ENCODE data around the gene DUS4L.

The DUS4L gene

GRCh38 chr7:107579554-107579884 is 15.7 kb downstream of the DUS4L start:
- FAIRE-seq, result no peak
- TF ChIP-seq POU2F2 (IDR thresholded peaks at IDR 0.05; ENCODE audit: low read depth, low read length), result no peak
- TF ChIP-seq SPI1 (IDR thresholded peaks at IDR 0.05; ENCODE audit: low read depth, low read length), result no peak
- no peak for TF ChIP-seq POLR2A (IDR thresholded peaks at IDR 0.05; ENCODE audit: low read depth, low read length)
- no peak for TF ChIP-seq POLR2AphosphoS5 (IDR thresholded peaks at IDR 0.05; ENCODE audit: low read depth, low read length)
- TF ChIP-seq TAF1 (IDR thresholded peaks at IDR 0.05; ENCODE audit: low read depth, low read length), result no peak
- TF ChIP-seq PAX5 (IDR thresholded peaks at IDR 0.05; ENCODE audit: insufficient read depth, low read length, severe bottlenecking), result no peak
- no peak for DNase-seq (ENCODE audit: insufficient read length, low spot score)

DNA sequence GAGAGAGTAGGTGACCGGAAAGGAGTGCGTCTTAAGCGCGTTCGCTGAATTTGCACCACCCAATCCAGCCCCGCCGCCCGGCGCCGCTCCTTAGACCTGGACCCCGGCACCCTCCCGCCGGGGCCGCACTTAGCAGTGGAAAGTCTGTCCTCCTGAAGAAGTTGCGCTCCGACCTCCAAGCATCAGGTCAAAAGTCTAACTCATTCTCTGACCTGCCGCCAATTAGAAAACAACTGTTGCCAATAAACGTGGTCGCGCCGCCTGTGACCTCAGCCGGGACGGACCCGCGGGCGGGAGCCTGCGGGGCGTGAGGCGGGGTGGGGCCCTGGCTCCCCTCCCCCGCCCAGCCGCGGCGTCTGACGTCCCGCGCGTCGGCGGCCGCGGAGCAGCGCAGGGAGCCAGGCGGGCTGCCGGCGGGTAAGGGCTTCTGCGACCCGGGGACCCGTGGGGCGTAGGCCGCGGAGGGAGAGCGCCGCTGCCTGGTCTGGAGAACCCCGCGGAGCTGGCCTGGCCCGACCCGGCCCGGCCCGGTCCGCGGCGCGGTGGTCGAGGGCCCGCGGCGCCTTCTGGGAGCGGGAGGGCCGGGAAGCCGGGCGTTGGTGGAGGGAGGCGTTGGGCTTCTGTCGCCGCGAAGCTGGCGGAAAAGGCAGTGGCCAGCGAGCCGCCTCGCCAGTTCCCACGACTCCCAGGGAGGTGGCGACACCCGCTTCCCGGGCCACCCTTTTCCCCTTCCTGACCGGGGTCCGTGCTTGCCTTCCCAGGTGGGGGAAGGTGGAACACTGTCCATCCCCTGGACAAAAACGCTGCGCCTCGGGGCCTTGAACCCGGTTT is 16.3 kb downstream of the DUS4L start, which contains the start of gene BCAP29:
TSS of gene BCAP29 (plus strand) at position 362 of the 831 bp plus-strand sequence. CDS start 527 bp downstream, outside the sequence.
- DNase-seq (ENCODE audit: insufficient read length, low spot score) (peak; percentile 74), FAIRE-seq (peak; percentile 90)
- TF ChIP-seq PAX5 (IDR thresholded peaks at IDR 0.05; ENCODE audit: insufficient read depth, low read length, severe bottlenecking), result no peak
- TF ChIP-seq POLR2AphosphoS5 (IDR thresholded peaks at IDR 0.05; ENCODE audit: low read depth, low read length), result peak; percentile 56; the same call in 1 of the 2 replicates
- TF ChIP-seq POLR2A (IDR thresholded peaks at IDR 0.05; ENCODE audit: low read depth, low read length), result peak; percentile 63; the same call in 1 of the 2 replicates

GRCh38 chr7:107580716-107581383 is 17.1 kb downstream of the DUS4L start:
- TF ChIP-seq TAF1 (IDR thresholded peaks at IDR 0.05; ENCODE audit: low read depth, low read length) (no peak), POU2F2 (IDR thresholded peaks at IDR 0.05; ENCODE audit: low read depth, low read length) (no peak), POLR2A (IDR thresholded peaks at IDR 0.05; ENCODE audit: low read depth, low read length) (no peak), SPI1 (IDR thresholded peaks at IDR 0.05; ENCODE audit: low read depth, low read length) (no peak), PAX5 (IDR thresholded peaks at IDR 0.05; ENCODE audit: insufficient read depth, low read length, severe bottlenecking) (no peak), POLR2AphosphoS5 (IDR thresholded peaks at IDR 0.05; ENCODE audit: low read depth, low read length) (no peak)
- FAIRE-seq (no peak), DNase-seq (ENCODE audit: insufficient read length, low spot score) (no peak)

DNA sequence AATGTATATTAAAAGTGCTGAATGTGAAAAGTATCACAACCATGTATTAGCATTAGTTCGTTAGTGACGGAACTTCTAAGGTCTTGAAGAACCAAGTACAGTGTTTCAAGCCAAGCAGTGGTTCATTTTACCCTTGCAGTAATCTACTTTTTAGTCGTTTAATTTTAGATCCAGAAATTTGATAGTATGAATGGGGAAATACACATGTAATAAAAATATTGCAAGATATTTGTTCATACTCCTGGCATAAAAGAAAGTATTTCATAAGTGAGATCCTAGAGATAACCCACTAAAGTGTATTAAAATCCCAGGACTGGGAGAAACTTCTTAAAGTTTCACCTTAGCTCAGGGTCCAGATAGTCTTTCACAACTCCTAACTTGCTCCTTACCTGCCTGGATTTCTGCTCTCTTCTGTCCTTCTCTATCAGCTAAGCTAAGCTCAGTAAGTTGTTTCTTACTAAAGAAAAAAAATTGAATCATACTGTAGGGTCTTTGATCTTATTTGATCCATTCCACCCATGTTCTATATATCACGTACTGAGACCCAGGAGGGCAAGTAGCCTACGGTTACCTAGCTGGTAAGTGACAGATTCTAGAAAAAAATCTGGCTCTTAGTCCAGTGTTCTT is 17.7 kb downstream of the DUS4L start:
- DNase-seq (ENCODE audit: insufficient read length, low spot score) (no peak), FAIRE-seq (no peak)
- TF ChIP-seq SPI1 (IDR thresholded peaks at IDR 0.05; ENCODE audit: low read depth, low read length) (no peak), TAF1 (IDR thresholded peaks at IDR 0.05; ENCODE audit: low read depth, low read length) (no peak), POLR2A (IDR thresholded peaks at IDR 0.05; ENCODE audit: low read depth, low read length) (no peak), PAX5 (IDR thresholded peaks at IDR 0.05; ENCODE audit: insufficient read depth, low read length, severe bottlenecking) (no peak), POLR2AphosphoS5 (IDR thresholded peaks at IDR 0.05; ENCODE audit: low read depth, low read length) (no peak), POU2F2 (IDR thresholded peaks at IDR 0.05; ENCODE audit: low read depth, low read length) (no peak)

DNA sequence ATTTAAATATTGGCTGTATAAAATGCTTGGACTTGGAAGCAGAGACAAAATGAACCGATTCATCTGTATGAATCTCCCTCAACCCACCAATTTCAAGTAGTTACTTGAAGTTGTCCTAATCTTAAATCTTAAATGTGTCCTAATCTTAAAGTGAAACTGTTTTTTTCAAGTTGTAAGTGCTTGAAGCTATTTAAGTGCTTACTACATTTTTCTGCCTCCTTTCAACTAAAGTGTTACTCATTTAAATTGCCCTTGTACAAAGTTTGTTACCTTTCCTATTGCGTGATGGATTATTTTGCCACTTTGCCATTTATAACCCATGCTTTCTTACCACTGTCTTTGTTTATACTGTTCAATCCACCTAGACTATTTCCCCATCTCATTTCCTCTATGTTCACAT is 19.1 kb downstream of the DUS4L start:
- DNase-seq (ENCODE audit: insufficient read length, low spot score) (no peak), FAIRE-seq (no peak)
- TF ChIP-seq PAX5 (IDR thresholded peaks at IDR 0.05; ENCODE audit: insufficient read depth, low read length, severe bottlenecking), result no peak
- no peak for TF ChIP-seq POLR2AphosphoS5 (IDR thresholded peaks at IDR 0.05; ENCODE audit: low read depth, low read length)
- no peak for TF ChIP-seq POLR2A (IDR thresholded peaks at IDR 0.05; ENCODE audit: low read depth, low read length)
- no peak for TF ChIP-seq TAF1 (IDR thresholded peaks at IDR 0.05; ENCODE audit: low read depth, low read length)
- TF ChIP-seq POU2F2 (IDR thresholded peaks at IDR 0.05; ENCODE audit: low read depth, low read length), result no peak
- no peak for TF ChIP-seq SPI1 (IDR thresholded peaks at IDR 0.05; ENCODE audit: low read depth, low read length)

DNA sequence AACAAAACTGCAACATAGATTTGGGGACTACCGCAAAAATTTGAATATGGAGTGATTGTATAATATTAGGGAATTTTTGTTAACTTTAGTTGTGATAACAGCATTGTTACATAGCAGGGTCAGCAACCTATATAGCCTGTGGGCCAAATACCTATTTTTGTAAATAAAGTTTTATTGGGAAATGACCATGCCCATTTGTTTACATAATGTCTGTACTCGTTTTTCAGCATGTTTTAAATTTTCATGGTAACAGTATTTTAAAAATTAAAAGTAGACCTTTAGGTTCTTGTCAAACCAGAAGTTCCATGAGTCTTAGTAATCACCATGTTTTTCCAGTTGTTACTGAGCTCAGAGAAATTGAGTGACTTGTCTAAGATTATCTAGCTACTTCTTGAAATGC is 20.9 kb downstream of the DUS4L start:
- FAIRE-seq (no peak), DNase-seq (ENCODE audit: insufficient read length, low spot score) (no peak)
- no peak for TF ChIP-seq POLR2A (IDR thresholded peaks at IDR 0.05; ENCODE audit: low read depth, low read length)
- no peak for TF ChIP-seq TAF1 (IDR thresholded peaks at IDR 0.05; ENCODE audit: low read depth, low read length)
- TF ChIP-seq PAX5 (IDR thresholded peaks at IDR 0.05; ENCODE audit: insufficient read depth, low read length, severe bottlenecking), result no peak
- TF ChIP-seq POLR2AphosphoS5 (IDR thresholded peaks at IDR 0.05; ENCODE audit: low read depth, low read length), result no peak
- TF ChIP-seq POU2F2 (IDR thresholded peaks at IDR 0.05; ENCODE audit: low read depth, low read length), result no peak
- no peak for TF ChIP-seq SPI1 (IDR thresholded peaks at IDR 0.05; ENCODE audit: low read depth, low read length)

GRCh38 chr7:107588529-107589130 is 24.9 kb downstream of the DUS4L start:
- no peak for DNase-seq (ENCODE audit: insufficient read length, low spot score)
- TF ChIP-seq SPI1 (IDR thresholded peaks at IDR 0.05; ENCODE audit: low read depth, low read length) (no peak), TAF1 (IDR thresholded peaks at IDR 0.05; ENCODE audit: low read depth, low read length) (no peak), POLR2A (IDR thresholded peaks at IDR 0.05; ENCODE audit: low read depth, low read length) (no peak), POLR2AphosphoS5 (IDR thresholded peaks at IDR 0.05; ENCODE audit: low read depth, low read length) (no peak), PAX5 (IDR thresholded peaks at IDR 0.05; ENCODE audit: insufficient read depth, low read length, severe bottlenecking) (no peak), POU2F2 (IDR thresholded peaks at IDR 0.05; ENCODE audit: low read depth, low read length) (no peak)

DNA sequence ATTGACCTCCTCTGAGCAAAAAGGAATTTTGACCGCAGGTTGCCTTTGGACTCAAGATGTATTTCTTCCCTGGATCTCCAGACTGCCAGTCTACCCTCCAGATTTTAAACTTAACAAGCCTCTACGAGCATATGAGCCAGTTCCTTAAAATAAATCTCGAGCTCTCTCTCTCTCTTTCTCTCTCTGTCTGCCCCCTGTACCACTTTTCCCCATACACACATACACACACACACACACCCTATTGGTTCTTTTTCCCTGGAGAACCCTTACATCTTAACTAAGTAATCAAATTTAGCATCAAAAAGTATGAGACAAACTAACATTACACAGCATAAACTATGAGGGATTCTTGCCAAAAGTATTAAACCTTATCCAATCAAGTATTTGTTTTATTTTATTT is 27.6 kb downstream of the DUS4L start:
- DNase-seq (ENCODE audit: insufficient read length, low spot score), result no peak
- FAIRE-seq, result no peak
- no peak for TF ChIP-seq TAF1 (IDR thresholded peaks at IDR 0.05; ENCODE audit: low read depth, low read length)
- TF ChIP-seq SPI1 (IDR thresholded peaks at IDR 0.05; ENCODE audit: low read depth, low read length), result no peak
- TF ChIP-seq POU2F2 (IDR thresholded peaks at IDR 0.05; ENCODE audit: low read depth, low read length), result no peak
- TF ChIP-seq POLR2AphosphoS5 (IDR thresholded peaks at IDR 0.05; ENCODE audit: low read depth, low read length), result no peak
- no peak for TF ChIP-seq POLR2A (IDR thresholded peaks at IDR 0.05; ENCODE audit: low read depth, low read length)
- no peak for TF ChIP-seq PAX5 (IDR thresholded peaks at IDR 0.05; ENCODE audit: insufficient read depth, low read length, severe bottlenecking)

More at GRCh38 chr7:107588529-107589130, 24.9 kb downstream of the DUS4L start:
- no peak for FAIRE-seq

Data from GM12891 (cell line).